SK-N-MC (cell line): ENCODE results near the gene ADAMTS17.

Source experiments
- DNase-seq: peaks from one replicate; pipeline ENCODE4 v3.0.0-alpha.2; 2011; ENCODE audit warnings: low read depth, low spot score
- H3K27ac ChIP-seq: fragments of 200-600 bp; sonication (generic); 2 replicates; pipeline ENCODE4 v1.5.1; 2016; ENCODE audit warnings: mixed run types
- H3K36me3 ChIP-seq: fragments of 200-600 bp; sonication (generic); 2 replicates; pipeline ENCODE4 v1.6.1; 2017; ENCODE audit warnings: antibody characterized with exemption, low read length, mixed read lengths; ENCODE audit not compliant: insufficient read depth
- H3K4me3 ChIP-seq: fragments of 200-600 bp; sonication (generic); 2 replicates; pipeline ENCODE4 v1.5.1; 2016
- H3K9ac ChIP-seq: fragments of 200-600 bp; sonication (generic); 2 replicates; pipeline ENCODE4 v1.8.0; 2017; ENCODE audit warnings: mixed run types, mixed read lengths; ENCODE audit not compliant: insufficient read length
- H3K9me3 ChIP-seq: fragments of 200-600 bp; sonication (generic); 2 replicates; pipeline ENCODE4 v1.6.1; 2017; ENCODE audit warnings: low read depth, mild to moderate bottlenecking, antibody characterized with exemption, low read length, moderate library complexity, mixed read lengths
- EZH2 ChIP-seq: fragments of 200-600 bp; sonication (generic); IDR thresholded peaks from one replicate; pipeline ENCODE4 v1.6.1; 2017; ENCODE audit warnings: antibody characterized with exemption
- FOXP2 ChIP-seq: optimal IDR thresholded peaks from 2 replicates; pipeline ENCODE3; 2011; ENCODE audit warnings: mild to moderate bottlenecking, moderate library complexity; ENCODE audit not compliant: insufficient read depth; ENCODE audit errors: extremely low read length, control extremely low read depth
- POLR2AphosphoS5 ChIP-seq: IDR thresholded peaks from 2 replicates; pipeline ENCODE4 v1.6.1; 2012; ENCODE audit warnings: mild to moderate bottlenecking, low read depth, low read length, borderline replicate concordance

Gene ADAMTS17

DNA sequence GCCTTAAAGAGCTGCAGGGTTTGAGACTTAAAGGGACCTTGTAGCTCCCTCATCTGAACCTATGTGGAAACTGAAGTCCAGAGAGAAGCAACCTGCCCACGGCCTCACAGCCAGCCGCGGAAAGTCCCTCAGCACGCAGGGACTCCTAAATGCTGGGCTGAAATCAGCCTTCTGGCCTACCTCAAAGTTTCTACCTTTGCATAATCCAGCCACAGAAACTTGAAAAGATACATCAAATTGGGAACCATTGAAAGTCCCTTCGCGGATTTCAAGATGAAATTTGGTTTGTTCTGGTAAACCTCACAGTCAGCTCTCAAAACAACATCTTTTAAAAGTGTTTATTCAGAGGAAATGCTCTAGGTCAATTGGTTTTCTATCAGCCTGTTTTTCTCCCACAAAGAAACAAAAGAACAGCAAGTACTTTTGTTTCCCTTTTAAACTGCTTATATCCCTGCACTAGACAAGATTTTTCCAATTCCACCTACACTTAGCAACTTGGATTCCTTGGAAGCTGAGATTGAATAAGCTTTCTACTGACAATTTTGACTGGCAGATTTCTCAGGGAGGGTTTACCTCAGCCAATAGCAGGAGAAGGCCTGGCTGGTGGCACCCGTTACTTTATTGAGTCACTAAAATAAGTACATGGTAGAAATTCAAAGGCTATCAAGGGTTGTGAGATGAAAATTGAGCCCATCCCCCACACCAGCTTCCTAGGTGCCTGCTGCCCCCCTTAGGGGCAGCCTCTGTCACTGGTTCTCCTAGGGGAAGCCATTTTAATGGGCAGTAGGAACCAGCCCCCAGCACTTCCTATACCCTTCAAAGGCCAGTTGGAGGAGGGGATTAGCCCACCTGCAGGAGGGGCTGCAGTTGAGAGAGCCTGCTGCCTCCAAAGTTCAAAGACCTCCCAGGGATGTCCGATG, 171.2 kb downstream of the ADAMTS17 start:
- no peak overlapping the region for H3K9ac ChIP-seq
- H3K27ac ChIP-seq = no peak overlapping the region
- DNase-seq = no peak
- no peaks in the 10 kb centered on the region for H3K36me3 ChIP-seq
- no peaks in the 10 kb centered on the region for H3K9me3 ChIP-seq
- no peak overlapping the region for H3K4me3 ChIP-seq
- TF ChIP-seq EZH2 (no peak), POLR2AphosphoS5 (no peak), FOXP2 (no peak)

DNA sequence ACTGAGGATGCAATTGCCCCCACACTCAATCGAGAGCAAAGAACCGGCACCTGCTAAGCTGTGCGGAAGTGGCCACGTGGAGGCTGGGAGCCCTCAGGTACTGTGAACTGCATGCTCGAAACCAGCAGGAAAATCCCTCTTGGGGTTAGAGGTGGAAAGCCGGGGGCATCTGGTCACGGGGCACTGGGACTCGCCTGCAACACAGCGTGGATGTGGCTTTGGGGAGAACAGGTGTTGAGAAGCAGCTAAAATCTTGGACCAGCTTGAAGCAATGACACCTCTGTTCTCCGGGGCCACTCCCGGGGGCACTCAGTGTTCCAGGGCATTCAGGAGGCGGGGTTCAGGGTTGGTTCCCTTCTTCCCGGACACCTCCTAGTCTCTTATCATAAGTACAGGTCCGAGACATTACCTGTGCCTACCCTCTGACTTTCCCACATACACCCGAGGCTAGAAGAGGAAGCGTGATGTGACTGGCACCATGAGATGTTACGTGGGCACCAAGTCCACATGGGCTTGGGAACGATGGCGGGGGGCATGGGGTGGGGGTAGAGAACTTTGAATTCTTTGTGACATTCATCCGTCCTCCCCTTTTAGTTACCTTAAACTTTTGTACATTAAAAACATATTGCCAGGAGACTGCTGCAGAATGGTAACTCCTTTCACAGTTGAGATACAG, 172.0 kb downstream of the ADAMTS17 start:
- H3K27ac ChIP-seq = no peak overlapping the region
- no peaks in the 10 kb centered on the region for H3K36me3 ChIP-seq
- TF ChIP-seq EZH2 (no peak), FOXP2 (no peak), POLR2AphosphoS5 (no peak)
- no peak overlapping the region for H3K4me3 ChIP-seq
- no peak for DNase-seq
- H3K9me3 ChIP-seq = no peaks in the 10 kb centered on the region
- no peak overlapping the region for H3K9ac ChIP-seq

DNA sequence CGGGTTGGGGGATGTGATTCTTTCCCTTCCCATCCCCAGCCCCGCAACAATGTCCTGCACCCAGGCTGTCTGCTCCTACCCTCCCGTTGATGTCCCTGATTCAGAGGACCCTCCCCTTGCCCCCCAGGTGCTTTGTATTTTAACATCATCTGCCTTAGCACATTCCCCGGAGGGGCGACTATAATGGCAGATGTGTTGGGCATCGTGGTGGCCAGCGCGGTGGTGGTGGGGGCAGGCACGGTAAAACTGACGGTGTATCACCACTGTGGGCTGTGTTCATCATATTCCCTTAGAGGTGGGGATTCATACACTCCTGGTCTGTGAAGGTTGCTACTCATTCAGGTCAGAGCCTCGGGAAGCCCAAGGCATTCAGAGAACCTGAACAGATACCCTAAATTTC, 173.0 kb downstream of the ADAMTS17 start:
- Histone ChIP-seq H3K4me3 (no peak overlapping the region), H3K9ac (no peak overlapping the region), H3K27ac (no peak overlapping the region), H3K36me3 (no peaks in the 10 kb centered on the region), H3K9me3 (no peaks in the 10 kb centered on the region)
- no peak for DNase-seq
- TF ChIP-seq FOXP2 = no peak
- no peak for TF ChIP-seq EZH2
- no peak for TF ChIP-seq POLR2AphosphoS5

DNA sequence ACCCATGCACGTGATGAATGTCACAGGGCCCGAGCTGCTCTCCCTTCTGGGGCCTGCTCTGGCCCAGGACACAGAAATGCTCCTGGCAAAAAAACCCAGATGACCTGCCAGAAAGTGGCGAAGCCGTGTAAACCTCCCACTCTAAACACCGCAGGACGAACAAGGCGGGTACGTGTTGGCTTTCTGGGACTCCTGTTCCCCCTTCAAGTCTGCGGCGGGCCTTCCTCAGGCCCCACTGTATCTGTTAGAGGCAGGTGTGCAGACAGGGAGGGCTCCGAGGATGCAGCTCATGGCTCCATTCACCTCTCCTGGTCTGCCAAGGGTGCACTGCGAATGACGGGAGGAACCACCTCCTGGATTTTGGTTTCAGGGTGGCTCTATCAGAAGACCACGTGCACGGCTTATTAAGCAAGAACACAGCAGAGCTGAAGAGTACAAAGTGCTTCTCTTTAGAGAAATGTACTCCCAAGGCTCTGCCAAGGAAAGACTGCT, 173.8 kb downstream of the ADAMTS17 start:
- Histone ChIP-seq H3K27ac (no peak overlapping the region), H3K9ac (no peak overlapping the region), H3K9me3 (no peaks in the 10 kb centered on the region), H3K36me3 (no peaks in the 10 kb centered on the region), H3K4me3 (no peak overlapping the region)
- no peak for DNase-seq
- TF ChIP-seq POLR2AphosphoS5 (no peak), FOXP2 (no peak), EZH2 (no peak)

DNA sequence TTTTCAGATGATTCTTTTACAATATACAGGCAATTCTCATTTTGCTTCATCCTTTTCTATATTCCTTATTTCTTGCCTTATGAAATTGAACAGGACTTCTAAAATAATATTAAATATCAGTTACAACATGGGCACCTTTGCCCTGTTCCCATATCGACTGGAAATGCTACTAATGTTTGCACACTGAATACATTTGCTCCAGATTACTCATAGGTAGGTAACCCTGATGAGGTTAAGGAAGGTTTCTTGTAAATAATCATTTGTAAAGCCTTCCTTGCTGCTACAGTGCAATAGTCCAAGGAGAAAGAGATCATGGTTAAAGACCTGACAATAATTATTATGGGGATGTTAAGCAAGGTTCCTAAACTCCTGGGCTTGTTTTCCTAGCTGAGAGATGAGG, 175.5 kb downstream of the ADAMTS17 start:
- Histone ChIP-seq H3K4me3 (no peak overlapping the region), H3K9me3 (no peaks in the 10 kb centered on the region), H3K27ac (no peak overlapping the region), H3K36me3 (no peaks in the 10 kb centered on the region), H3K9ac (no peak overlapping the region)
- no peak for TF ChIP-seq FOXP2
- no peak for DNase-seq

- H3K4me3 ChIP-seq = no peak overlapping the region
- no peak overlapping the region for H3K9ac ChIP-seq
- no peaks in the 10 kb centered on the region for H3K36me3 ChIP-seq
- H3K9me3 ChIP-seq = no peaks in the 10 kb centered on the region
- TF ChIP-seq POLR2AphosphoS5 = no peak
- no peak for TF ChIP-seq EZH2
- TF ChIP-seq FOXP2 = no peak
- DNase-seq = no peak
- H3K27ac ChIP-seq = no peak overlapping the region
Observed at GRCh38 chr15:100163961-100164360, 177.8 kb downstream of the ADAMTS17 start.

DNA sequence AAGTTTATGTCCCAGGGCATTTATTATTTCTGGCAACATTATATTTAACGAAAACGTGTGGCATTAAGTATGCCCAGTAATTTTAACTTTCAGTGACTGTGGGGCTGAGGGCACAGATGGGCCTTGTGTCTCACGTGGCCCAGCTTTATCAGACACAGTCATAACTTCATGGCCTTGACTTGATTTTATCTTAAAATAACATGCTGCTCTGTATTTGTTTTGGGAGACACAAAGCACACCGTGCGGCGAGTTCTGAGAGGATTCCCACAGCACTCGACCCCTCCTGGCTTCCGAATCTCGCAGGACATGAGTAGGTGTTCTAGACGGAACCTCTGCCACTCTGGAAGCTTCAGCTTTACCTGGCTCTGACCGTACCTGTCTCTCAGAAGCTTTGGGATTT, 180.8 kb downstream of the ADAMTS17 start:
- Histone ChIP-seq H3K36me3 (no peaks in the 10 kb centered on the region), H3K27ac (no peak overlapping the region), H3K9me3 (no peaks in the 10 kb centered on the region), H3K4me3 (no peak overlapping the region), H3K9ac (no peak overlapping the region)
- TF ChIP-seq POLR2AphosphoS5 = no peak
- no peak for TF ChIP-seq FOXP2
- TF ChIP-seq EZH2 = no peak
- no peak for DNase-seq

DNA sequence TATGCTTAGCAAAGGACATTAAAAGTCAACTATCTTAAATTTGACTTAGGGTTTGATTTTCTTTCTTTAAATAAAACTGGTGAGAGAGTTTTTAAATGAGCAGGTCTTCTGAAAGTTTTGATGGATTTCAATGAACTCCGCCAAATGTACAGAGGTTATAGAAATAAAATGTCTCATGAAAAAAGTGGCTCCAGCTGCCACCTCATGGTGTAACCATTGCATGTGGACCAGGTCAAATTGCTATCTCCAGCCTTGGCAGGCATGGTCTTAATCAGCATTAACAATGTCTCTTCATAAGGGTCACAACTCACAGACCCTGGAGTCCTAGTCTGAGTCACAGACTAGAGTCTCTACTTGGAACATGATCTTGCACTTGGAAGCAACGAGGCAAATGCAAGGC, 182.3 kb downstream of the ADAMTS17 start:
- DNase-seq = no peak
- Histone ChIP-seq H3K4me3 (no peak overlapping the region), H3K9ac (no peak overlapping the region), H3K9me3 (no peaks in the 10 kb centered on the region), H3K27ac (no peak overlapping the region), H3K36me3 (no peaks in the 10 kb centered on the region)
- TF ChIP-seq EZH2 (no peak), POLR2AphosphoS5 (no peak), FOXP2 (no peak)
